DMS153 (cell line): Measurements from ENCODE around the gene CEP131.
"Not testable (repeated sequence)": the region's sequence is repeated elsewhere in the genome, so short reads cannot be mapped to it uniquely, and the experiment has no call there.

ENCODE experiments used
- DNase-seq: peaks from one replicate; lab custom pipeline; 2025; lab: John Stamatoyannopoulos, UW

The CEP131 gene

GRCh38 chr17:81151278-81151677 lies 71.5 kb downstream of the CEP131 start:
- no peak for DNase-seq

- DNase-seq: no peak
Observed at GRCh38 chr17:81150377-81151077, 72.2 kb downstream of the CEP131 start.

- no peak for DNase-seq
Observed at GRCh38 chr17:81148986-81149533, 73.7 kb downstream of the CEP131 start.

- DNase-seq: no peak
Observed at GRCh38 chr17:81148571-81148970, 74.2 kb downstream of the CEP131 start.

GRCh38 chr17:81147701-81148100 lies 75.1 kb downstream of the CEP131 start:
- DNase-seq: no peak

GRCh38 chr17:81146208-81146607 lies 76.6 kb downstream of the CEP131 start:
- not testable (repeated sequence) for DNase-seq

- no peak for DNase-seq
Observed at GRCh38 chr17:81144423-81144781, 78.4 kb downstream of the CEP131 start.

GRCh38 chr17:81143717-81144422 lies 78.9 kb downstream of the CEP131 start:
- no peak for DNase-seq

GRCh38 chr17:81143200-81143527 lies 79.6 kb downstream of the CEP131 start:
- DNase-seq: no peak

GRCh38 chr17:81142301-81143199 lies 80.2 kb downstream of the CEP131 start:
- peak; percentile 83 for DNase-seq

GRCh38 chr17:81140695-81141094 lies 82.1 kb downstream of the CEP131 start:
- DNase-seq: no peak

GRCh38 chr17:81140018-81140417 lies 82.7 kb downstream of the CEP131 start:
- DNase-seq: no peak
